CMK (cell line): Measurements from ENCODE around the gene TUBD1.
"Not testable (repeated sequence)": the region's sequence is repeated elsewhere in the genome, so short reads cannot be mapped to it uniquely, and the experiment has no call there.

Experiments used
- DNase-seq: peaks from one replicate; pipeline ENCODE4 v3.0.0-alpha.2; 2010; ENCODE audit warnings: low read depth

Gene TUBD1

GRCh38 chr17:59874376-59874775 is 18.4 kb downstream of the TUBD1 start:
- no peak for DNase-seq

GRCh38 chr17:59873414-59873813 is 19.3 kb downstream of the TUBD1 start:
- DNase-seq: not testable (repeated sequence)

GRCh38 chr17:59872351-59872750 is 20.4 kb downstream of the TUBD1 start:
- no peak for DNase-seq

- DNase-seq: no peak
Observed at GRCh38 chr17:59870482-59870881, 22.3 kb downstream of the TUBD1 start.

- no peak for DNase-seq
Observed at GRCh38 chr17:59869941-59870218, 22.9 kb downstream of the TUBD1 start.

- no peak for DNase-seq
Observed at GRCh38 chr17:59863616-59864015, 29.1 kb downstream of the TUBD1 start.

GRCh38 chr17:59859444-59860025 is 33.2 kb downstream of the TUBD1 start:
- no peak for DNase-seq

- DNase-seq: no peak
Observed at GRCh38 chr17:59858932-59859331, 33.8 kb downstream of the TUBD1 start.

- no peak for DNase-seq
Observed at GRCh38 chr17:59858167-59858816, 34.5 kb downstream of the TUBD1 start.

GRCh38 chr17:59856859-59857794 is 35.6 kb downstream of the TUBD1 start:
- DNase-seq: no peak

GRCh38 chr17:59853919-59854729 is 38.6 kb downstream of the TUBD1 start:
- DNase-seq: not testable (repeated sequence)

GRCh38 chr17:59853168-59853918 is 39.4 kb downstream of the TUBD1 start:
- DNase-seq: no peak

GRCh38 chr17:59852847-59853167 is 39.9 kb downstream of the TUBD1 start:
- DNase-seq: not testable (repeated sequence)

- DNase-seq: no peak
Observed at GRCh38 chr17:59851439-59852375, 41.0 kb downstream of the TUBD1 start.

- not testable (repeated sequence) for DNase-seq
Observed at GRCh38 chr17:59850311-59850710, 42.4 kb downstream of the TUBD1 start.

- no peak for DNase-seq
Observed at GRCh38 chr17:59848778-59849177, 44.0 kb downstream of the TUBD1 start.

- no peak for DNase-seq
Observed at GRCh38 chr17:59848385-59848668, 44.4 kb downstream of the TUBD1 start.

- DNase-seq: no peak
Observed at GRCh38 chr17:59846394-59847165, 46.2 kb downstream of the TUBD1 start.

- no peak for DNase-seq
Observed at GRCh38 chr17:59845595-59846393, 46.9 kb downstream of the TUBD1 start.
